ENCODE data around the gene MBD3.
"Not testable (repeated sequence)": the region's sequence is repeated elsewhere in the genome, so short reads cannot be mapped to it uniquely, and the experiment has no call there.

The MBD3 gene

GRCh38 chr19:1531587-1531986 is 61.1 kb downstream of the MBD3 start:
- H3K27me3 Mint-ChIP-seq = peaks cover 3% of the 10 kb centered on the region
- no peaks in the 10 kb centered on the region for H3K36me3 Mint-ChIP-seq
- H3K9me3 Mint-ChIP-seq (ENCODE audit: low read depth) = no peaks in the 10 kb centered on the region
- H3K4me3 Mint-ChIP-seq = no peak overlapping the region
- H3K27ac Mint-ChIP-seq = no peak overlapping the region
- no peaks in the 10 kb centered on the region for H3K4me1 Mint-ChIP-seq (ENCODE audit: low read depth)

GRCh38 chr19:1530856-1531255 is 61.8 kb downstream of the MBD3 start:
- H3K9me3 Mint-ChIP-seq (ENCODE audit: low read depth); H3K4me3 Mint-ChIP-seq; H3K27me3 Mint-ChIP-seq; H3K4me1 Mint-ChIP-seq (ENCODE audit: low read depth); H3K27ac Mint-ChIP-seq; H3K36me3 Mint-ChIP-seq: not testable (repeated sequence)

- H3K4me1 Mint-ChIP-seq (ENCODE audit: low read depth) = peaks cover 5% of the 10 kb centered on the region
- no peak overlapping the region for H3K4me3 Mint-ChIP-seq
- no peaks in the 10 kb centered on the region for H3K9me3 Mint-ChIP-seq (ENCODE audit: low read depth)
- H3K27ac Mint-ChIP-seq = no peak overlapping the region
- H3K36me3 Mint-ChIP-seq = no peaks in the 10 kb centered on the region
- H3K27me3 Mint-ChIP-seq = peaks cover 12% of the 10 kb centered on the region
Observed at GRCh38 chr19:1529430-1529816, 63.2 kb downstream of the MBD3 start.

GRCh38 chr19:1528596-1529429 is 63.9 kb downstream of the MBD3 start:
- Mint-ChIP-seq H3K9me3 (ENCODE audit: low read depth) (no peaks in the 10 kb centered on the region), H3K27me3 (peaks cover 13% of the 10 kb centered on the region), H3K36me3 (no peaks in the 10 kb centered on the region), H3K27ac (no peak overlapping the region), H3K4me3 (no peak overlapping the region), H3K4me1 (ENCODE audit: low read depth) (peaks cover 6% of the 10 kb centered on the region)

DNA sequence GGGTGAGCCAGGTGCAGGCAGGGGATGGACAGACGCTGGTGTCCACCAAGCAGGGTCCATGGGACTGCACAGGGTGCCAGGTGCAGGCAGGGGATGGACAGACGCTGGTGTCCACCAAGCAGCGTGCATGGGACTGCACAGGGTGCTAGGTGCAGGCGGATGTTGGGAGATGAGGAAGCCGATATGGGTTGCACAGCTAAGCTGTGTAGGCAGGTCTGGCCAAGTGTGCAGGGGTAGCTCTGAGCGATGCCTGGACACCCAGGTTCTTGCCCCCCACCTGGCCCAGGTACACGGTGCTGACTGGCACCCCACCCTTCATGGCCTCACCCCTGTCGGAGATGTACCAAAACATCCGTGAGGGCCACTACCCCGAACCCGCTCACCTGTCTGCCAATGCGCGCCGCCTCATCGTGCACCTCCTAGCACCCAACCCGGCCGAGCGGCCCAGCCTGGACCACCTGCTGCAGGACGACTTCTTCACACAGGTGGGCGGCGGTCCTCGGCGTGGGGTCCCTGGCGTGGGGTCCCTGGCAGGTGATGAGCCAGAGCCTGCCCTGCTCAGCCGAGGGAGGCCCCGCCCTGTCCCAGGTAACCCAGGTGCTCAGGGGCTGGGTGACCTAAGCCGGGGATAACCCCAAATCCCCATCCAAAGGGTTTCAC is 64.9 kb downstream of the MBD3 start:
- Mint-ChIP-seq H3K9me3 (ENCODE audit: low read depth) (no peaks in the 10 kb centered on the region), H3K4me3 (no peak overlapping the region), H3K4me1 (ENCODE audit: low read depth) (peaks cover 6% of the 10 kb centered on the region), H3K36me3 (no peaks in the 10 kb centered on the region), H3K27me3 (peaks cover 17% of the 10 kb centered on the region), H3K27ac (no peak overlapping the region)

DNA sequence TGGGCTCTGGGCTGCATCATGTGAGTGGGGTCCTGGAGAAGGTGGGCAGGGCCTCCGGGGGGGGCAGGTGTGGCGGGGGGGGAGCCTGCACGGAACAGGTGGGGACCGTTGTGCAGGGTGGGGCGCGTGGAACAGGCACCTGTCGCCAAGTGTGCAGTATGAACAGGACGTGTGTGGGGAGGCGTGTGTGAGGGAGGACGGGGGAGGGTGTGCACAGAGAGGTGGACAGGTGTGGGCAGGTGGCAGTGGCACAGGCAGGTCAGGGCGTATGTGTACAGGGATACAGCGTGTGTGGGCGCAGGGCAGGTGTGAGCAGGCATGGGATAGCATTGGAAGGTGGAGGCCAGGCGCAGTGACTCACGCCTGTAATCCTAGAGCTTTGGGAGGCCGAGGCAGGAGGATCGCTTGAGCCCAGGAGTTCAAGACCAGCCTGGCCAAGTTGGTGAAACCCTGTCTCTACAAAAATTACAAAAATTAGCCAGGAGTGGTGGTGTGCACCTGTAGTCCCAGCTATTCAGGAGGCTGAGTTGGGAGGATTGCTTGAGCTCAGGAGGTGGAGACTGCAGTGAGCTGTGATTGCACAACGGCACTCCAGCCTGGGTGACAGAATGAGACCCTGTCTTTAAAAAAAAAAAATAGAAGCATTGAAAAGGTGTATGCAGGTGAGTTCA is 65.6 kb downstream of the MBD3 start:
- Mint-ChIP-seq H3K36me3 (no peaks in the 10 kb centered on the region), H3K9me3 (ENCODE audit: low read depth) (no peaks in the 10 kb centered on the region), H3K27ac (no peak overlapping the region), H3K4me1 (ENCODE audit: low read depth) (peaks cover 6% of the 10 kb centered on the region), H3K27me3 (peaks cover 17% of the 10 kb centered on the region), H3K4me3 (no peak overlapping the region)

DNA sequence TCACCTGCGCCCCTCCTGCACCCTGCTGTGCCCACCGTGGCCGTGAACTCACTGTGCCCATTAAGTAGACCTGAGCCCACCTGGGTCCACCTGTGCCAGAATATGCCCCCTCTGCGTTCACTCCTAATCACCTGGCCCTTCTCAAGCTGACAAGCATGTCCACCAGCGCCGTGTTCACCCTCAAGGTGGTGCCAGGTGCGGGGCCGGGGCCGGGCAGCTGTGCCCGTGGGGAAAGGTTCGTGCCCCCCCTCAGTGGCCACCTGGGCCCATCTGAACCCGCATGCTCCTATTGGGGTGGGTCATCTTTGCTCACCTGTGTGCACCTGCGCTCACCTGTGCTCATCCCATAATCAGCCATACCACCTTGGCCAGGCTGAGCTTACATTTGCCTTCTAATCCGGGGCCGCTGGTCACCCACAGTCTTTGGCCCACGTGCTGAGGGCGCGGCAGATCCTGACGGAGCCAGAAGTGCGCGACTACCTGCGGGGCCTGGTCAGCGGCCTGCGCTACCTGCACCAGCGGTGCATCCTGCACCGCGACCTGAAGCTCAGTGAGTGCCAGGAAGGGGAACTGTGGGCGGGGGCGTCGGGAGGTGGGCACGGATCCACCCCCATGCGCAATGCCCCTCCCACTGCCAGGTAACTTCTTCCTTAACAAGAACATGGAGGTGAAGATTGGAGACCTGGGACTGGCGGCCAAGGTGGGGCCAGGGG is 66.4 kb downstream of the MBD3 start:
- Mint-ChIP-seq H3K27ac (no peak overlapping the region), H3K36me3 (no peaks in the 10 kb centered on the region), H3K27me3 (peaks cover 16% of the 10 kb centered on the region)

GRCh38 chr19:1525343-1525742 is 67.3 kb downstream of the MBD3 start:
- Mint-ChIP-seq H3K36me3 (no peaks in the 10 kb centered on the region), H3K4me3 (no peak overlapping the region), H3K27me3 (peaks cover 17% of the 10 kb centered on the region), H3K27ac (no peak overlapping the region), H3K4me1 (ENCODE audit: low read depth) (peaks cover 6% of the 10 kb centered on the region), H3K9me3 (ENCODE audit: low read depth) (no peaks in the 10 kb centered on the region)

More for the DNA sequence above, 66.4 kb downstream of the MBD3 start:
- Mint-ChIP-seq H3K4me3 (no peak overlapping the region), H3K4me1 (ENCODE audit: low read depth) (peaks cover 6% of the 10 kb centered on the region), H3K9me3 (ENCODE audit: low read depth) (no peaks in the 10 kb centered on the region)

DNA sequence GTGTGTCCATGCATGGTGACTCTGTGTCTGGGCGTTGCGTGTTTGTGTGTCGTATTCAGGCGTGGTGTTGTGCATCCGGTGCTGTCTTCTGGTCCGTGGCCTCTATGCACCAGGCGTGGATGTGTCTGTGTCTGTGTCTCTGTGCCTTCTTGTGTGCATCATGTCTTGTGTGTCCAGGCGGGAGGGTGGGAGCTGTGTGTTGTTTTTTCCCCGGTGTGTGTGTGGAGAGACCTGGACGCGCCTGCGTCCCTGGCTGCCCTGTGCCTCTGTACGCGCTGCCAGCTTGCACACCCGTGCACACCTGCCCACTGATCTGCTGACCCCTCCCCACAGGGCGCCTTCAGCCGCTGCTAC is 67.7 kb downstream of the MBD3 start:
- no peaks in the 10 kb centered on the region for H3K9me3 Mint-ChIP-seq (ENCODE audit: low read depth)
- H3K27me3 Mint-ChIP-seq = peaks cover 17% of the 10 kb centered on the region
- peaks cover 6% of the 10 kb centered on the region for H3K4me1 Mint-ChIP-seq (ENCODE audit: low read depth)
- no peaks in the 10 kb centered on the region for H3K36me3 Mint-ChIP-seq
- peak overlapping the region; percentile 64 for H3K4me3 Mint-ChIP-seq
- H3K27ac Mint-ChIP-seq = no peak overlapping the region

GRCh38 chr19:1524287-1524971 is 68.2 kb downstream of the MBD3 start:
- H3K4me3 Mint-ChIP-seq = peak overlapping the region; percentile 64
- H3K4me1 Mint-ChIP-seq (ENCODE audit: low read depth) = peaks cover 6% of the 10 kb centered on the region
- H3K9me3 Mint-ChIP-seq (ENCODE audit: low read depth) = no peaks in the 10 kb centered on the region
- no peaks in the 10 kb centered on the region for H3K36me3 Mint-ChIP-seq
- no peak overlapping the region for H3K27ac Mint-ChIP-seq
- peaks cover 17% of the 10 kb centered on the region for H3K27me3 Mint-ChIP-seq

All from activated naive CD8-positive, alpha-beta T cell (primary cell).